Germinal center (tissue), 1 donor: ENCODE measurements around the gene UCN2.
"Not testable (repeated sequence)": the region's sequence is repeated elsewhere in the genome, so short reads cannot be mapped to it uniquely, and the experiment has no call there.

Experiments used
- DNase-seq: peaks from one replicate; pipeline ENCODE4 v3.0.0; 2012; ENCODE audit warnings: mixed read lengths, low spot score

The UCN2 gene

DNA sequence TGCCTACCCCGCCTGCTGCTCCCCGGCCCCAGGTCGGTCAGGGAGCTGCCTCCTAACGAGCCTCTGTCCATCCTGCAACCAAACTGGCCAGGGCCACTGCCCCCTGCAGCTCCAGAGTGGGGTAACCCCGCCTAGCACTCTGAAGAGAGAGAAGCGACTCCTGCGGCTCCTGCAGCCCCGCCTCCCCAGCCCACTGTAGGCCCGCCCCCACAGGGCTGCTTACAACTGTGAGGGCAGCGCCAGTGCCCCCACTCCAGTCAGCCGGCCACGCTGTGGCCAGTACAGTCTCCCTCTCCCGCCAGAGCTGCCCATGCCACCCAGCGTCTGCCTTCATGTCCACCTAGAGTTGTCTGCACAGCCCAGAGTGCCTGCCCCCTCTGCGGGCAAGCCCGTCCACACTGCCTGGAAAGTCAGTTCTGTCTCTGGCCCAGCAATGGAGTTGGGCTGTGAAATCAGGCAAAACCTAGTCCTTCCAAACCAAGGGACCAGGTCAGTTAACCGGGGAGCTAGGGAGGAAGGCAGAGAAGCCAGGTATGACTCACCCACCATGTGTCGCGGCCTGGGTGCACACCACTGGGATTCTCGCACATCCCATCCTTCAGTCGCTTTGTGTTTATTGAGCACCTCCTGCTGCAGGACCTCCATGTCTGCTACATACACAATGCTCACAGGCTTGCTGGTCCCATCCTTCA is 2.4 kb downstream of the UCN2 start:
- no peak for DNase-seq

DNA sequence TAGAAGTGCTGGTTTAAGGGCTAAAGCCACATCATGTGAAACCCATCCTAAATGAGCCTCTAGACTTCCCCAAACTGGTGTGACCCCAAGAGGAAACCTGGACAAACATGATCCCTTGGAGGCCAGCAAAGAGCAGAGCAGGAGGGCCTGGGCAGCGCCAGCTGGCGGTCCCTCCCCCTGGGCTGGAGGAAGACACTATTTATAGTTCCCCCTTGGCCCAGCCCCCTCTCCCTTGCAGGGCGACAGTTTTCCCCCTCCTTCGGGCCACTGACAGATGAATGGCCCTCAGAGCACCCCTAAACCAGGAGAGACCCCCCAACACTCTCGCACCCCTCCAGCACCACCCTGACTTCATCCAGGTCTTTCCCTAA is 2.9 kb downstream of the UCN2 start:
- no peak for DNase-seq

DNA sequence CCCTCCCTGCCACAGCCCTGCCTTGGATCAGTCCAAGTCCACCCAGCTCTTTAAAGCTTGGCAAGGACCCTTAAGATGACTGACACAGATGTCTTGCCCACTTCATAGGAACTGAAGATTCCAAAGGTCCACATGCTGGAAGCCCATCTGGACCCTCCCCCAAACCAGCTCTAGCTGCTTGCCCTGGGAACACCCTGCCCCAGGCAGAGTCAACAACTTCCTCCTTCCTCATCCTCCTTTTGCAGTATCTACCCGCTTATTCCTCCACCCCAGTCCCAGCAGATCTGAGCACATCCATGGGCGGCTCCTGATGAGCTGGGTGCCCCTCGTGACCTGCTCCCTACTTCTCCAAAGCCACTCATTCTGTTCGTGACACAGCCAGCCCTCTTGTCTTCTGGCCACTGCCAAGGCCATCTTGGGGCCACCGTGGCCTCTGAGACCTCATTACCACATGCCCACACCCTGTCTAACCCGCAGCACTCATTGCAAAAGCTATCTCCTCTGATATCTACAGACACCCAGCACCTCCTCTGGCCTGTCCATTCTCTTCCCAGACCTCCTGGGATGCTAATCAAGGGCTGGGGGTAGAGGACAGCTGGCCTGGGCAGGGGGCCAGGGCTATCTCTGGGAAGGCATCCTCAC is 5.0 kb downstream of the UCN2 start:
- no peak for DNase-seq

DNA sequence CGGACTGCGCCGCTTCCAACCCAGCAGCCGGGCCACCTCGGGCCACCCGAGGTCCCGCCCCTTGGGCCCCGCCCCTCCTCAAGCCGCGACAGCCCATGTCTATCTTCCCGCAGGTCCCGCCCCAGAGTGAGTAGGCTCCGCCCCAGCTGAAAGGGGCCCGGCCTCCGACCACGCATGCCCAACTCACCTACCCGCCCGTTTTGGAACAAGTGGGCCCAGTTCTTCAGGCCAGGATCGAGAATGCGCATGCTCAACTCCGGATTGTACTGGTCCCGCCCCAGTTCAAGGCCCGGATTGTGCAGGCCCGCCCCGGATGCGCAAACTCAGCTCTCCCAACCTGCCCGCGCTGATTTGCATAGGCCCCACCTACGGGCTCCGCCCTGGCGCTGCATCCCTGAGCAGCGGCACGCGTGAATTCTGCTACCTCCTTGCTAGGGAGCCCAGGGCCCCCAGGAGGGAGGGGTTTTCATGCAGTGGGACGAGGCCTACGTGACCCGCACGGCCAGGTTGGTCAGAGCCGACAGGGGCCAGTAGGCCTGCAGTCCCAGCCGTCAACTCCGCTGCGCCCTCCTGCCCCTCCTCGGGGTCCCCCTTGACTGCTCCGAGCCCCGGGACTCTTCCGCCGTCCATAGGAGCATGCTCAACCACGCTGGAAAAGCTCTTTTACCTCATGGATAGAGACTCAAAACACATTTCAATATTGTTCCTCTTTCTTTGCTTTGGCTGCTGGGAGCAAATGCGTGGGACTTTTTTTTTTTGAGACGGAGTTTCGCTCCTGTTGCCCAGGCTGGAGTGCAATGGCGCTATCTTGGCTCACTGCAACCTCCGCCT is 6.6 kb downstream of the UCN2 start, which contains the start of gene PFKFB4:
PFKFB4 (minus strand) TSS at position 8 of the 831 bp plus-strand sequence. CDS start 26 bp downstream, outside the sequence.
- DNase-seq = peak; percentile 100

DNA sequence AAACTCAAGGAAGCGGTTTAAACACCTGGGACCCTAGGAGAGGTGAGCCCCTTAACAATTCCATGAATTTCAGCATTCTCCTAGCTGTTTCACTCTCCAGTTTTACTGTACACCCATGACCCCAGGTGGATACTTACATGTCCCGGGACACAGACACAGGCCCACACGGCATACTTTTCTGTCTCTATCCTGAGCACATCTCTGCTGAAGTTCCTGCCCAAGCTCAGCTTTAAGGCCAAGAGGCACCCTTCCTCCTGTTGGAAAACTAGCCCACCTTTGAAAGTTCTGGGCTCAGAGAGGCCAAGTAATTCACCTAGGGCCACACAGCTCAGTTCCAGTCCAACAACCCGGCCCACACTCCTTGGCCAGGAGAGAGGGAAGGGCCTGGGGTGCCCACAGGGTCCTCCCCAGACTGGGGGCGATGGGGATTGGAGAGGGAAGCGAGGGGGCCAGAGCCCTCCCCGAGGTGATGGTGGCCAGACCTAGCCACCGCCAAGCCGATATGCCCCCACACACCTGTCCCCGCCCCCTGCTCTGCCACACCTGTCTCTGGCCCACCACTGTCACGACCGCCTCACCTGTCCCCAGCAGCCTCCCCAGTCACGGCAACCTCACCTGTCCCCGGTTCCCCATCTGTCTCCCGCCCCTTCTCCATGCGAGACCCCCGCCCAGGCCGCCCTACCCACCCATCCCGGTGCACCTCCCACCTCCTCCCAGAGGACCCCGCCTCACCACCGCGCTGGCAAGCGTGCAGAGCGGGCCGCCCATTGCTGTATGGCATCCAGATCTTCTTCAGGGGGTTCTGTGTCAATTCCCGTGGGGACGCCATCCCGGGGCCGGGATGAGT is 7.4 kb downstream of the UCN2 start:
- no peak for DNase-seq

DNA sequence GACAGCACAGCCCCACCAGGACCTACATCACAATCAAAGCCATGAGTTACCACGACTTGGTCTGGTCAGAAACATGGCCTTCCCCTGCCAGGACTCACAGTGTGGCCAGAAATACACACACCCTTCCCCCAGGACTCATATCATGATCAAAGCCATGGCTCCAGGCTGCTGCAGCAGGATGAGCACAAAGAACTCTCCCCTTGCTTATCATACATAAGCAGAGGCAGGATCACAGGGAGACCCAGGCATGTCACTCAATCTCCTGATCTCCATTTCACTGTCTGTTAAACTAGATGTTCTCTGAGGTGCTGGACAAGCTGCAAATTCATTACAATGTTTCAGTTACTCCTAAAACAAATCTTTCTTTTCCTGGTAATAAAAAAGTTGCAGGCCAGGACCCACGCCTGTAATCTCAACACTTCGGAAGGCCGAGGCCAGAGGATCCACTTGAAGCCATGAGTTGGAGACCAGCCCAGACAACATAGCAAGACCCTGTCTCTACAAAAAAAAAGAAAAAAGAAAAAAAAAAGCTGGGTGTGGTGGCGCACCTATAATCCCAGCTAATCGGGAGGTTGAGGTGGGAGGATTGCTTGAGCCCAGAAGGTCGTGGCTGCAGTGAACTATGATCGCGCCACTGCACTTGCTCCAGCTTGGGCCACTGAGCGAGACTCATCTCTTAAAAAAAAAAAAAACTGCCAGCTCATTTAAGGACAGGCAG is 8.2 kb downstream of the UCN2 start:
- DNase-seq = no peak

DNA sequence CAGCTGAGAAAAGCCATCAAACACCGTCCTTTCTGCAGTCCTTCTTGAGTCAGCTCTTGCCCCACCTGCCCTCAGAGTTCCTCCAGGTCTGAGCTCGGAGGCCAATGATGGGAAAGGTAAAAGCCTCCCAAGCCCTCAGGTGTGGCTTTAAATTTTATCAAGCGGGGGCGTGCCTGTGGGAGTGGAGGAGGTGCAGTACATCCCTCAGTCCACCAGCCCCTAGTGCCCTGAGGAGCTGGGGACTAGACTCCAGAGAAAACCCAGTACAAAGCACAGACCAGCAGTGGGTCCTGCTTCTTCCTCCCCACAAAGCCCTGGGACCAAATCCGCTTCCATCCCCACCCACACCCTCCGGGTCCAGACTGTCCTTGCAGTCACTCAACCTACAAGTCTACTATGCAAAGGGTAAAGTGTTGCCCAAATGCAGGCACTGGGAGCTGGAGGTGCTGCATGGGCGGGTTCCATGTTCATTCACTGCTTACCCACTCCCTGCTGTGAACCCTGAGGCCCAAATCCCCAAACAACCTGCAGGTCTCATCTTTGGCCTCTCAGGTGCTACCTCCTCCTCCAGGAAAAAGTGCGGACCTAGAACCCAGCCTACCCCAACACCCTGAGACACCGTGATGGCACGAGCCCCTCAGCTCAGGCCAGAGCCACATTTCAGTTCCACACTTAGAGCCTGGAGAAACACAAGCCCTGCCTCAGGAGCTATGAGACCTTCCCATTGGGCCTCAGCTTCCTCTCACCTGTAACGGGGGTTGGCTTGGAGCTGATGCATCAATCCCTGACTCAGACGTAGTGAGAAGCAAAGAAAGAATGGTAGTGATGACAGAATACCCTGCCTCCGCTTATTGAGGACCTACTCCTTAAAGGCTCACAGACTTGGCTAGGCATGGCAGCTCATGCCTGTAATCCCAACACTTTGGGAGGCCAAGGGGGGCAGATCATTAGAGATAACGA is 9.4 kb downstream of the UCN2 start:
- DNase-seq = no peak

DNA sequence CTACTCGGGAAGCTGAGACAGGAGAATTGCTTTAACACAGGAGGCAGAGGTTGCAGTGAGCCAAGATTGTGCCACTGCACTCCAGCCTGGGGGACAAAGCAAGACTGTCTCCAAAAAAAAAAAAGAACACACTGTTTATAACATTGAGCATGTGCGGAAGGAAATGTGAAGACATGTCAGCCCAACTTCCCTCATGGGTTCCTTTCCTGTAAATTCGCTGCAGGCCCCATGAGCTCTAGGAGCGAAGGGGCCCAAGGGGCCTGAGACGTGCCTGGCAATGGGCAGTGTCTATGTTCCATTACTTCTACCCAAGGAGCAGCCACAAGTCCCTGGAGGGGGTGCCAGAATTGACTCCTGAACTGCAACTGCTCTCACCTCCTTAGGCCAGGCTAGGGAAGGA is 10.2 kb downstream of the UCN2 start:
- DNase-seq = no peak

DNA sequence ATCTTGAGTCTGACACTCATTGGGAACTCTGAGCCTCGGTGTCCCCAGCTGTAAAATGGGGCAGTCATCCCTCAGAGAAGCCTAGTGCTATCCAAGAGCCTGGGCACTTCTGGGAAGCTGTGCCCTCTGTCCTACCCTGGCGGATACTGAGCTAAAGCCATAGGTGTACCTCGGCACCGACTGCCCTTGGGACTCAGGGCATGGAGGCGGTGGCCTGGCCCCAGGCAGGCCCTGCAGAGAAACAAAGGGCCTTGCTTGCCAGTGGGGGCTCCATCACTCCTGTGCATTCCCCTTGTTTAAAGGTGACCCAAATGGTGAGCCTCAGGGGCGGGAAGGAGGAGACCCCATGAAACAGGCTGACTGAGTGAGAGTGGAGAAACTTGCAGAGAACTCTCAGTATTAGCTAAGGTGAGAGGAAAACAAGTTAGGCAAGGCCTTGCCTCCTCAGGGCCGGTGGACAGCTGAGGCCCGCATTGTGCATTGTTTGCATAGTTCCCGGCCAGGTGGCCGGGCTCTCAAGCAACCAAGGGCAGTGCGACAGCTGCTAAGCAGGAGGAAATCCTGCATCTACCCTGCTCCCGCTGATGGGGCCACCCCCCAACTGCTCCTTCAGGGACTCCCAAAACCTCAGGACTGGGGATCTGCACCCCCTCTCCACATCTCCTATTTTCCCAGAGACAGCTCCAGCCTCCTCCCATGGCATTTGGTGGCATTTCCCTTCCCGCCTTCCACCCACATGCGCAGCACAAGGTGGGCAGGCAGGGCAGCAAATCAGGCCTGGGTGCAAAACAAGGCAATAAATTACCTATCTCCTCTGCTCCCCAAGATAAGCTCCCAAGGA is 11.2 kb downstream of the UCN2 start:
- no peak for DNase-seq

DNA sequence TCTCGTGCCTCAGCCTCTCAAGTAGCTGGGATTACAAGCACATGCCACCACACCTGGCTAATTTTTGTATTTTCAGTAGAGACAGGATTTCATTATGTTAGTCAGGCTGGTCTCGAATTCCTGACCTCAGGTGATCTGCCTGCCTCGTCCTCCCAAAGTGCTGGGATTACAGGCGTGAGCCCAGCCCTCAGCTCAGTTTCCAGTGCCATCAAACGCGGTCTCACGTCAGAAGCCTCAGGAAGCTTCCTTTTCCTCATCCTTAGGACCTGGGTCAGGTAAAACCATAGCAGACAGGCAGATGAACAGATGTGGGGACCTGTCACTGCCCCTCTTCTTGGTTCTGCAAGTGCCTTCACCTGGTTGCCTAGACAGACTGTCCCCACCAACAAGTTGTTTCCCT is 11.9 kb downstream of the UCN2 start:
- DNase-seq = not testable (repeated sequence)

DNA sequence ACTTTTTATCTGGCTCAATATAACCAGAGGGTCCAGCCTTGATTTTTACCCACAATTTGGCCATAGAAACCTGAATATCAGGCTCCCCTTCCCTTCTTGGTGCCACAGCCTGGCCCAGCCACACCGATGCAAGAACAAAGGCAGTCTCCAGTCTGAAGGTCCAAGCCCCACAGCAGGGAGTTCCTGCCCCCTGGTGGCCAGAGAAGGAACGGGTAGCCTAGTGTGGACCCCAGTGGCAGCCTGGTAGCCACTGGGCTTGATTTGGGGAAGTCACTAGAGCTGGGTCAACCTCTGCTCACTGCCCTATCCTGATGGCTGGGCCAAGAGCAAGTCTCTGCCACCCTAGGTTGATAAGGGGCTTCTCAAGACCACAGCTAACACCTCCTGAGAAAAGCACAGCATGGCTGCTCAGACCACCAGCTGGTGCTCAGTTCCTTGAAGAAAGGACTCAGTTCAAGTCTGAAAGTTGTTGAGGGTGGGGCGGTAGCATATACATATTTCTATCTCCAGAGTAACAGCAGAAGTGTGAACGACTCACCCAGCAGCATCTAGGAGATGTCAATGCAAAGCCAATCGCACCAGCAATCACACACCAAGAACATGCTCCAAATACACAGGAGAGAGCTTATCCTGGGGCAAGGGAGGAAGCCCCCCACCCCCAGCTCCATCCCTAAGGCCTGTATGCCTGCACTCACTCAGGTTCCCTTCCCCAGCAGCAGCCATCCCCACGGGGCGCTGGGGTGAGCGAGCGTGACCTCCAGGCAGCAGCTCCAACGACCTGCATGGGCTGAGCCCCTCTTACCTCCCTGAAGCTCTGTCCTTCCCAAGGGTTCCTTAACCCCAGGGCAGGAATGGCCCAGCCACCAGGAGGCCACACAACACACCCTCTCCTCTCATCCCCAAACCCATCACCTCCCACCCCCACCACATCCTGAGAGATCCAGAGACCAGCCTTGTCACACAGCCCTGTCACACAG is 14.6 kb downstream of the UCN2 start:
- peak; percentile 80 for DNase-seq

DNA sequence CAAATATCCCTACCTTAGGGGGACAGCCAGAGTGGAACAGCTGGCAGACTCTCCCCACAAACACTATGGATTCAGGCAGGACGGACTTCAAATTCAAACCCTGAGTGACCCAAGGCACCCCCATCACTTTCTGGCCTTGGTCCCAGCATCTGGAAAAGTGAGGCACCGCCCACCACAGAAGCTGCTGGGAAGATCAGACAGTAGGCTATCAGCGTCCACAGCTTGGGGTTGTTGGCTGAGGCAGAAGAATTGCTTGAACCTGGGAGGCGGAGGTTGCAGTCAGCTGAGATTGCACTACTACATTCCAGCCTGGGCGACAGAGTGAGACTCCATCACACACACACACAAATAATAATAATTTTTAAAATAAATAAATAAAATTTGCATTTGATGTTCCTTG is 15.5 kb downstream of the UCN2 start:
- DNase-seq = no peak

DNA sequence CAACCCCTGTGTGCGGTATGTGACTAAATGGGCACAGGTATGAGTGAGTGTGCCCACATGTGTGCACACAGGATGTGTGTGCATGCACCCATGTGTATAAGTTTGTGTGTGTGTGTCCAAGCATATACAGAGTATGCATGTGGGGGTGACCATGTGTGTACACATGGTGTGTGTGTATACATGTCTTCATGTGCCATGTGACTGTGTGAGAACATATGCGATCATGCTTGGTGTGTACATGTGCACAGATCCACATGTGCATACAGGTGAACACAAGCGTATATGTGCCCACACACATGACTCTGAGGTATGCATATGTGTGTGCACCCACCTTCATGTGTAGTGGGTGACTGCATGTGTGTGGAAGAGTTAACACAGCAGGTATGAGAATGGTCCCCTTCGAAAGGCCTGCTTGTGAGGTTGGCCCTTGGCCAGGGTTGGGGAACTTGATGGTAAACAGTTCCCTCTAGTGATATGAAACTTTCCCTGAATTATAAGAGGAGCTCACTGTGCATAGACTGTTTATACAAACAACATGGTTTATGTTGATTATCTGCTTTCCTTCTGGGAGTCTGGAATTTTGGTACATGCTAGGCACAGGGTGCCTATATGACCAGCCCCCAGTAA is 17.3 kb downstream of the UCN2 start:
- DNase-seq = no peak

DNA sequence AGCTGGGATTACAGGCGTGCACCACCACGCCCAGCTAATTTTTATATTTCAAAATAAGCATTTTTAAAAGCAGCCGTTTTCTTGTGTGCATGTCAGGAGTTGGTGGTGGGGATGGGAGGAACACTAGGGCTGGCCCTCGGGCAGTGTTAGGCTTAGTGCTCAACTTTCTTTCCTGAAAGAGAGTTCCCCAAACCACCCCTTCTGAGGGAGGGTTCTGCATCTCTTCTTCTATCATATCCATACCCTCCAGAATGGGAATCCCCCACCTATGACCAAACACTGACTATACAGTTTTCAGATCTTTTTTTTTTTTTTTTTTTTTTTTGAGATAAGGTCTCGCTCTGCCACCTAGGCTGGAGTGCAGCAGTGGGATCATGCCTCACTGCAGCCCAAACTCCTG is 19.4 kb downstream of the UCN2 start:
- no peak for DNase-seq

DNA sequence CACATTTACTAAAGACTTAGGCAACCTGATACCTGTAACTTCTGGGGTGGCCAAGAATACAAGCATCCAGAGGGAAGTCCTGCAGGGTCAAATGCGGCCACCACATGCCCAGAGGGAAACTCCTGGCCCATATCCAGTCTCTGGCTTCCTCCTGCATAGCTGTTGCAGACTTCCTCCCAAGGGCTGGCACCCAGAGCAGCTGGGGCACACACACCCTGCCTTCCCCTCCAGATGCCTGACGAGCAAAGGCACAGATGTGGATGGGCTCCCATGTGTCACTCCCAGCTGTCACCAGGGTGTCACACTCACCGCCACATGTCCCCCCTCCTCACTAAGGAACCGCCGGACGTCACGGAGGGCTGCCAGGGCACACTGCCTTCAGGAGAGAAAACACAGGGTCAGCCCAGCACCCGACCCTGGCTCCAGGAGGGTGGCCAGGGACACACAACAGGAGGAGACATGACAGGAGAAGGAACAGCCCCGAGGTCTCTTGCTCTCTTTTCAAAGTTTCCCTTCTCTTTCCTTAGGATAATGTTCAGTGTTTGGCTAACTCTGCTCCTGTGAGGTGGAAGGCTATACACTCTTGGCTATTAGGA is 20.2 kb downstream of the UCN2 start:
- no peak for DNase-seq

DNA sequence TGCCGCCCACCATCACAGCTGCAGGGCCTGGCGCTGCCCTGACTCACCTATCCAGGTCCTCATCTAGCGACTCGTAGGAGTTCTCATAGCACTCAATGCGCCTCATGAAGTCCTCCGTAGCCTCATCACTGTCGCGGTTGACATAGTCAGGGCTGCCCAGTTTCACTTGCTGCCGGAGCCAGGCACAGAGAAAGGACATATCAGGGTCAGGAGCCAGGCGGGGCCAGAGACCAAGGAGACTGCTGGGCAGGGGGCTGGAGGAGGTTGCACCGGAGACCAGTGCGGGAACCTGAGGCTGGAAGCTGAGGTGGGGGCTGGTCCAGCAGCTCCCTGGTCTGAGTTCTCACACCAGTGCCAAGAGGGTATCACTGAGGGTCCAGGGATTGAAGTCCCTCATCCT is 25.1 kb downstream of the UCN2 start:
- DNase-seq = no peak

DNA sequence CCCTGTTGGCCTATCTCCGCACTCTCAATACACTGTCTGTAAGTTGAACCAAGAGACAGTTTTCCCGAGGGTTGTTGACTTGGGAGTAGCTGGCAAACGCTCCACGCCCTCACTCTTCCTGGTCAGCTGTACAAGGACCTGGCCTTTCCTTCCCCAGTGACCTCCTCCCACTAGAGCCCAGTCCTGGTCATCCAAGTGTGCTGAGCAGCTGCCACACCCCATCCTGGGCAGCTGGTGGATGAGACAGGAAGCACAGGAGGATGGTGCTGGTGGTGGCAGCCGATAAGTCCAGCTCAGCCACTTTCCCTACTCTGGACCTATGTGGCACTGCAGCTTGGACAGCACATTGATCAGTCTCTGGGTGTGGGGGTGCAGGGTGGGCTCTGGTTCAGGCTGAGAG is 26.8 kb downstream of the UCN2 start:
- DNase-seq = no peak
